Transverse colon (tissue), 4 donors: ENCODE measurements around the gene SLC25A48.

ENCODE experiments used
- POLR2A ChIP-seq: fragments of 450-650 bp; IDR thresholded peaks from one replicate; pipeline ENCODE4 v1.6.1; 2016; ENCODE audit warnings: antibody characterized with exemption, mild to moderate bottlenecking, moderate library complexity
- POLR2AphosphoS5 ChIP-seq, 3 donors: sonication (generic); formaldehyde crosslinking; IDR thresholded peaks; one replicate each; pipeline ENCODE4 v1.6.1; 2016; ENCODE audit warnings: antibody characterized with exemption in 3 of 3
- TF ChIP-seq, protein P1 (sequence below), 5 experiments: fragments of 200-600 bp in 3 of 5; fragments of 450-650 bp in 2 of 5; sonication (generic) in 3 of 5; IDR thresholded peaks; 1 replicate in 2 of 5; 2 replicates in 3 of 5; pipeline ENCODE4 v1.5.1; 2016 to 2017; ENCODE audit warnings: antibody characterized with exemption in 5 of 5, inconsistent platforms in 3 of 5, mild to moderate bottlenecking in 2 of 5, moderate library complexity in 1 of 5

DNA sequence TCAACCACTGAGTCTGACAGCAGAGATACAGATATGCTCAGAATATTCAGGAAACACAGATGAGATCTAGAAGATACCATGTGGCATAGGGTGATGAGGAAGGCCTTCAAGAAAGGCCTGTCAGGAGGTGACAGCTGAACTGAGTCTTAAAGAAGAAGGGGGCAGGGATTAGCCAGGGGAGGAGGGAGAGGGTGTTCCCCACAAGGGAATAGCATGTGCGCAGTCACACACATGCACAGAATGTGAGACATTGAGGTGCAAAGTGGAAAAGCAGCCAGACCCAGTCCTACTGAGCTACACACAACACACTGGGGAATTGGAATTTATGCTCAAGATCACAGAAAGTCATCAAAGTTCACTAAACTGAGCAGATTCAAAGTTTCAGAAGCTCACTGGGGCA lies 3.0 kb upstream of the SLC25A48 start:
- TF ChIP-seq, protein P1, sequence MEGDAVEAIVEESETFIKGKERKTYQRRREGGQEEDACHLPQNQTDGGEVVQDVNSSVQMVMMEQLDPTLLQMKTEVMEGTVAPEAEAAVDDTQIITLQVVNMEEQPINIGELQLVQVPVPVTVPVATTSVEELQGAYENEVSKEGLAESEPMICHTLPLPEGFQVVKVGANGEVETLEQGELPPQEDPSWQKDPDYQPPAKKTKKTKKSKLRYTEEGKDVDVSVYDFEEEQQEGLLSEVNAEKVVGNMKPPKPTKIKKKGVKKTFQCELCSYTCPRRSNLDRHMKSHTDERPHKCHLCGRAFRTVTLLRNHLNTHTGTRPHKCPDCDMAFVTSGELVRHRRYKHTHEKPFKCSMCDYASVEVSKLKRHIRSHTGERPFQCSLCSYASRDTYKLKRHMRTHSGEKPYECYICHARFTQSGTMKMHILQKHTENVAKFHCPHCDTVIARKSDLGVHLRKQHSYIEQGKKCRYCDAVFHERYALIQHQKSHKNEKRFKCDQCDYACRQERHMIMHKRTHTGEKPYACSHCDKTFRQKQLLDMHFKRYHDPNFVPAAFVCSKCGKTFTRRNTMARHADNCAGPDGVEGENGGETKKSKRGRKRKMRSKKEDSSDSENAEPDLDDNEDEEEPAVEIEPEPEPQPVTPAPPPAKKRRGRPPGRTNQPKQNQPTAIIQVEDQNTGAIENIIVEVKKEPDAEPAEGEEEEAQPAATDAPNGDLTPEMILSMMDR (IDR thresholded peaks at IDR 0.05): no peak
- TF ChIP-seq POLR2A (no peak), POLR2AphosphoS5 (IDR thresholded peaks at IDR 0.05) (no peak)
